ENCODE results near the gene IMP3.

DNA sequence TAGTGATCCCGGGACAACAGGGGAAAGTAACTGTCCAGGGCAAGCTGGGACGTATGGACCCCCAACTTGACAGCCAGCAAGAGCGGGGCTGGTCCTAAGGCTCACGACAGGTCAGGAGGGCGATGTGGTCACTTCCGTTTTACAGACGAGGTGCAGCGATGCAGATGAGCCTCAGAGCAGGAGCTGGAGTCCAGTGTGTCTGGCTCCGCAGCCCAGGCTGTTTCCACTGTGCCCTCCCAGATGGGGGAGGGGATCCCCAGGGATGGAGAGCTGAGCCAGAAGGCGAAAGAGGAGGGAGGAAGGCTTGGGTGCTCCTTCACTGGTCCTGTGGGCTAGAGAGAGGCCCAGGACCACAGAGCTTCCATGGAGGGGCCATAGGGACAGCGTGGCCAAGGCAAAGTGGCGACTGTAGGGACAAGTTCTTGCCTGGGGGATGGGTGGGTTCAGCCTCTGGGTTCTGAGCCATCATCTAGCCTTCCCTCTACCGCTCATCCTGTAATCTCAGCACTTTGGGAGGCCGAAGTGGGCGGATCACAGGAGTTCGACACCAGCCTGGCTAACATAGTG, 13.4 kb upstream of the IMP3 start:
- TF ChIP-seq ARNTL (CRISPR knock-in tag; IDR thresholded peaks at IDR 0.05; ENCODE audit: borderline replicate concordance, low read depth) (no peak), ZFP3 (CRISPR knock-in tag; IDR thresholded peaks at IDR 0.05) (no peak), ISL1 (CRISPR knock-in tag; IDR thresholded peaks at IDR 0.05) (no peak), PPARA (CRISPR knock-in tag; IDR thresholded peaks at IDR 0.05; ENCODE audit: borderline replicate concordance) (no peak), TOX (CRISPR knock-in tag; IDR thresholded peaks at IDR 0.05; ENCODE audit: borderline replicate concordance) (no peak)
- TF ChIP-seq, protein P1, sequence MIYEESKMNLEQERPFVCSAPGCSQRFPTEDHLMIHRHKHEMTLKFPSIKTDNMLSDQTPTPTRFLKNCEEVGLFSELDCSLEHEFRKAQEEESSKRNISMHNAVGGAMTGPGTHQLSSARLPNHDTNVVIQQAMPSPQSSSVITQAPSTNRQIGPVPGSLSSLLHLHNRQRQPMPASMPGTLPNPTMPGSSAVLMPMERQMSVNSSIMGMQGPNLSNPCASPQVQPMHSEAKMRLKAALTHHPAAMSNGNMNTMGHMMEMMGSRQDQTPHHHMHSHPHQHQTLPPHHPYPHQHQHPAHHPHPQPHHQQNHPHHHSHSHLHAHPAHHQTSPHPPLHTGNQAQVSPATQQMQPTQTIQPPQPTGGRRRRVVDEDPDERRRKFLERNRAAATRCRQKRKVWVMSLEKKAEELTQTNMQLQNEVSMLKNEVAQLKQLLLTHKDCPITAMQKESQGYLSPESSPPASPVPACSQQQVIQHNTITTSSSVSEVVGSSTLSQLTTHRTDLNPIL (CRISPR knock-in tag; IDR thresholded peaks at IDR 0.05; ENCODE audit: low read depth): no peak
- TF ChIP-seq, protein P2, sequence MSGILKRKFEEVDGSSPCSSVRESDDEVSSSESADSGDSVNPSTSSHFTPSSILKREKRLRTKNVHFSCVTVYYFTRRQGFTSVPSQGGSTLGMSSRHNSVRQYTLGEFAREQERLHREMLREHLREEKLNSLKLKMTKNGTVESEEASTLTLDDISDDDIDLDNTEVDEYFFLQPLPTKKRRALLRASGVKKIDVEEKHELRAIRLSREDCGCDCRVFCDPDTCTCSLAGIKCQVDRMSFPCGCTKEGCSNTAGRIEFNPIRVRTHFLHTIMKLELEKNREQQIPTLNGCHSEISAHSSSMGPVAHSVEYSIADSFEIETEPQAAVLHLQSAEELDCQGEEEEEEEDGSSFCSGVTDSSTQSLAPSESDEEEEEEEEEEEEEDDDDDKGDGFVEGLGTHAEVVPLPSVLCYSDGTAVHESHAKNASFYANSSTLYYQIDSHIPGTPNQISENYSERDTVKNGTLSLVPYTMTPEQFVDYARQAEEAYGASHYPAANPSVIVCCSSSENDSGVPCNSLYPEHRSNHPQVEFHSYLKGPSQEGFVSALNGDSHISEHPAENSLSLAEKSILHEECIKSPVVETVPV (CRISPR knock-in tag; IDR thresholded peaks at IDR 0.05): no peak

All from SK-N-SH treated with all-trans-retinoic acid at 6 μM for 48 hours (cell line).